Stimulated activated naive CD8-positive, alpha-beta T cell treated with anti-CD3 and anti-CD28 coated beads, Interleukin-15, Interleukin-2, amounts not matched to agents 100 ng/mL and 50 ng/mL, for 24 hours (primary cell): ENCODE data around the gene SPATA32.
A peak's percentile ranks its signal among the peaks of the same experiment; 100 is the strongest.

Source experiments
- H3K27ac Mint-ChIP-seq: one replicate; pipeline ENCODE4 v1.8.0; 2021; ENCODE audit warnings: mild to moderate bottlenecking, mixed read lengths
- H3K27me3 Mint-ChIP-seq: one replicate; pipeline ENCODE4 v1.8.0; 2021; ENCODE audit warnings: mixed read lengths
- H3K36me3 Mint-ChIP-seq: one replicate; pipeline ENCODE4 v1.8.0; 2021; ENCODE audit warnings: low read depth, mixed read lengths
- H3K4me1 Mint-ChIP-seq: one replicate; pipeline ENCODE4 v1.8.0; 2021; ENCODE audit warnings: low read depth, mixed read lengths
- H3K4me3 Mint-ChIP-seq: one replicate; pipeline ENCODE4 v1.8.0; 2021; ENCODE audit warnings: mild to moderate bottlenecking, mixed read lengths
- H3K9me3 Mint-ChIP-seq: one replicate; pipeline ENCODE4 v1.8.0; 2021; ENCODE audit warnings: mixed read lengths

The SPATA32 gene

DNA sequence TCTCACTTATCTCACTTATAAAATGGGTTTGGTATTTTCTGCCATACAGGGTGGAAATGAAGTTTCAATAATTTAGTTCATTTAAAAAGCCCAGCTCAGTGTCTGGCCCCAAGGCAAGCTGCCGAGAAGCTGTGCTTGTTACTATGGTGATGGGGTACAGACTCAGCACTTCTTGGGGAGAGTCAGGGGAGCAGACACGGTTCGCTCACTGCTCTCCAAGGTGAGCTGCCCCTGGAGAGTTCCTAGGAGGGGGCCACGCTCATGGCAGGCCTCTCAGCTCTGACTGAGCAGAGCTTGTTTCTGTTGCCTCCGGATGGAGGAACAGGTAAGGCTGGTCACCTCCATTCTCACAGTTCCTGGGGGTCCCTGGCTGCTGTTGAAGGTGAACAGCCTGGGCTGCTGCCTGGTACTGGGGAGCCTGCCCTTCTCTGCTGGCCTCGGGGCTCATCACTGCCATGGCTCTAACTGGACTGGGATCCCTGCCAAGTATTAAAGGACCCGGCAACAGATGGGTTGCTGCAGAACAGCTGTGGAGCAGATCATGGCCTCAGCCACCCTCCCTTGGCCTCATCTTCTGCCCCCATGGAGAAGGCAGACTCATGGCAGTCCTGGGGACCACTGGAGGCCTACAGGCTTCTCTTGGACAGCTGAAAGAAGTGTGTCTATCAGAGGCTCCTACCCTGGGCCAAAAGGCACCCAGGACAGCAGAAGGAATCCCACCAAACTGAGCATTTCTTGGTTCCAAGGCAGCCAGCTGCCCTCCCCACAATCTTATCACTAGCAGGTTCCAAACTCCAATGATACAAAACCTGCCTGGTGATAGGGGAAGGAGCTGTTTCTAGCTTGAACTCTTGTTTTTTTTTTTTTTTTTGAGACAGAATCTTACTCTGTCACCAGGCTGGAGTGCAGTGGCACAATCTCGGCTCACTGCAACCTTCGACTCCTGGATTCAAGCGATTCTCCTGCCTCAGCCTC lies 25.9 kb upstream of the SPATA32 start:
- Mint-ChIP-seq H3K27me3 (no peaks in the 10 kb centered on the region), H3K27ac (no peak overlapping the region), H3K4me3 (no peak overlapping the region), H3K9me3 (no peaks in the 10 kb centered on the region), H3K36me3 (peaks cover 76% of the 10 kb centered on the region), H3K4me1 (peaks cover 46% of the 10 kb centered on the region)

GRCh38 chr17:45286286-45286685 lies 24.4 kb upstream of the SPATA32 start:
- Mint-ChIP-seq H3K9me3 (no peaks in the 10 kb centered on the region), H3K27me3 (no peaks in the 10 kb centered on the region), H3K36me3 (peaks cover 75% of the 10 kb centered on the region), H3K4me3 (no peak overlapping the region), H3K4me1 (peaks cover 34% of the 10 kb centered on the region), H3K27ac (no peak overlapping the region)

DNA sequence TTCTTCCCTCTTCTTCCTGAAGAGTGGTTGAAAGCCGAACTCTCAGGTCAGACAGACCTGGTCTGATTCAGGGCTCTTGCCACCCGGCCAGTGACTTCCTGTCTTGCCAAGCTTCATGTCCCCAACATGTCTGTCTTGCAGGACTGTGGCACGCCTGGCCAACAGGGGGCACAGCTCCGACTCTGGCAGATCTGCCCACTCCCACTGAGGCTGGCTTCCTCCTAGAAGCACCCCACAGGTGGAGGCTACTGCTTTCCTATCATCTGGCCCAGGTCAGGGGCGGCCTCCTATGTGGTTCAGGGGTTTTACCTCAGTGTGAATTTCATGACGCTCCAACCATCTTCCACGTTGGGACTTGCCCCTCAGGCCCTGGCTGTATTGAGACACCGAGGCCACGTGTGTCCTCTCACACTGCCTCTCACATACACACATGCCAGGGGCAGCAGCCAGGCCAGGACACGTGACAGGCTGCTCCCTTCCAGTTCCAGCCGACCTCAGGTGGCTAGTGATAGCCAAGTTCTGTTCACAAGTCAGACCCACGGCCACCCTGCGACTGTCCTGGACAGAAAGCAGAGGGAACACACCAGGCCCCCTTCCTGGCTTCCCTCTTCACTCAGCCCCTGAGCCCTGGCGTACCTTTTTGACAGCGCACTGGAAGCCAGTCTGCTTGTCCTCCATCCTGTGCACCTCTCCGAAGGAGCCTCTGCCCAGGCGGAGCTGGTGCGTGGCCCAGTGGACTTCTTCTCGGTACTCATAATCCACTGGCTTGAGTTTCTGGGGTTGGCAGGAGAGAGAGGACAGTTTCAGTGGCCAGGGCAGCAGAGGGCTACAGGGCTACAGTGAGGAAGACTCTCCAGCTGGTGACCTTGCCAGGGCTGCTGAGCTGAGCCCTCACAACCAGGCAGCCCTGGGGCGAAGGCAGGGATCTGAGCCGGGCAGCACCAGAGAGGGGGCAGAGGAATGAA lies 22.6 kb upstream of the SPATA32 start:
- H3K27me3 Mint-ChIP-seq: no peaks in the 10 kb centered on the region
- no peak overlapping the region for H3K4me3 Mint-ChIP-seq

GRCh38 chr17:45283711-45284110 lies 21.8 kb upstream of the SPATA32 start:
- no peak overlapping the region for H3K4me3 Mint-ChIP-seq
- peak overlapping the region; percentile 63 for H3K27ac Mint-ChIP-seq
- H3K27me3 Mint-ChIP-seq: no peaks in the 10 kb centered on the region
- peaks cover 22% of the 10 kb centered on the region for H3K4me1 Mint-ChIP-seq
- peaks cover 69% of the 10 kb centered on the region for H3K36me3 Mint-ChIP-seq
- H3K9me3 Mint-ChIP-seq: no peaks in the 10 kb centered on the region

More for the DNA sequence above, 22.6 kb upstream of the SPATA32 start:
- H3K27ac Mint-ChIP-seq: peak overlapping the region; percentile 63
- H3K36me3 Mint-ChIP-seq: peaks cover 69% of the 10 kb centered on the region
- no peaks in the 10 kb centered on the region for H3K9me3 Mint-ChIP-seq
- peaks cover 22% of the 10 kb centered on the region for H3K4me1 Mint-ChIP-seq

DNA sequence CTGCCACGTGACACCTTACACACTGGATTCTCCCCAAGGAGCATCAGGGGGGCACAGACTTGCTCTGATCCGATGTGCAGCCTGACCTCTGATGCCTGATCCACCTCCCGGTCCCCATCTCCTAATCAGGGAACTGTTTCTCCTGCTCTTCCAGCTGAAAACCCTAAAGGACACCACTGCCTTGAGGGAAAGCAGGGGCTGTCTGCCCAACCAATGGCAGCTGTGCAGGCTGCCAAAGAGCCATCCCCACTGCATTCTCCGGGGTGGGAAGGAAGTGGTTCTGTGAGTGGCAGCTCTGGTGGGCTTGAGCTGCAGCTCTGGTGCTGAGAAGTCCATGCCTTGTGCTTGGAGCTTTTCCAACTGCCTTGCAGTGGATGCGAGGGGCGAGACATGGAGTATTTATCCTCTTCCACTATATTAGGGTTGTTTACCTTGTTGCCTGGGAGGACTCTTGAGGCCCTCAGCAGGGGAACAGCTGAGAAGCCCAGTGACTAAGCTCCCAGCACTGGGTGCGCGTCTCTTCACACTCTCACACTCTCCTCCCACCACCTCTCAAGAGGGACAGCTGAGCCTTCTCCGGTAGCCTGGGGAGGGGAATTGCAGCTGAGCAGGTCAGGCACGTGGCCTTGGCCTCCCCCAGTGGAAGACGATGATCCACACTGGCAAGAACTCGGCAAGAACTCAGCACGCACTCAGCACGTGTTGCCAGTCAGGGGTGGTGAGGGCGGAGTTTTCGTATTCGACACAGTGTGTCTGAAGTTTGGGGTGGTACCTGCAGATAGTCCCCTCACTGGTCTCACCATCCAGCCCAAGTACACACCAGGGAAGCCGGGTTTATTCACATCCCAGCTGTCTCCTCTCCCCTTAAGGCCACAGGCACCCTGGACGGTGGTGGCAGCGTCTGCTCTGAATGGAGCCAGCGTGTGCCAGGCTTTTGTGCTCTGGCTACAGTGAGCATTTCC lies 21.1 kb upstream of the SPATA32 start:
- Mint-ChIP-seq H3K36me3 (peaks cover 69% of the 10 kb centered on the region), H3K4me3 (no peak overlapping the region), H3K27ac (no peak overlapping the region), H3K27me3 (no peaks in the 10 kb centered on the region), H3K9me3 (no peaks in the 10 kb centered on the region), H3K4me1 (peaks cover 25% of the 10 kb centered on the region)

DNA sequence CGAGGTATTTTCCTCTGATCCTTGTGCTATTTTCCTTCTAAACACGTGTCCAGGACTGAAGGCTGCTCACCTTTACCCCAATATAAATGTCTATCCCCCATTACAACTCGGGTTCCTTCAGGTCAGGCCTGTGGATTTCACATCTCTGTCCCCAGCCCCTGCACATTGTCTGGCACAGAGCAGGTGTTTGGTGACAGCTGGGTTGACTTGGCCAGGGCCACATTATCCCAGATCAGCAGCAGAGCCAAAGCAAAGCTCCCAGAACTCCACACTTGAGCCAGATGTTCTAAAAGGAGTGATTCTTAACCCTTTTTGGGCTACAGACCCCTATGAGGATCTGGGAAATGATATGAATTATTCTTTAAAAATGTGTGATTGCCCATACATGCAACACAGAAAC lies 18.0 kb upstream of the SPATA32 start:
- peaks cover 61% of the 10 kb centered on the region for H3K36me3 Mint-ChIP-seq
- no peaks in the 10 kb centered on the region for H3K27me3 Mint-ChIP-seq
- no peaks in the 10 kb centered on the region for H3K9me3 Mint-ChIP-seq
- H3K4me1 Mint-ChIP-seq: peaks cover 29% of the 10 kb centered on the region
- peak overlapping the region; percentile 16 for H3K27ac Mint-ChIP-seq
- no peak overlapping the region for H3K4me3 Mint-ChIP-seq

GRCh38 chr17:45277992-45278391 lies 16.1 kb upstream of the SPATA32 start:
- Mint-ChIP-seq H3K36me3 (peaks cover 52% of the 10 kb centered on the region), H3K4me1 (peaks cover 18% of the 10 kb centered on the region)

DNA sequence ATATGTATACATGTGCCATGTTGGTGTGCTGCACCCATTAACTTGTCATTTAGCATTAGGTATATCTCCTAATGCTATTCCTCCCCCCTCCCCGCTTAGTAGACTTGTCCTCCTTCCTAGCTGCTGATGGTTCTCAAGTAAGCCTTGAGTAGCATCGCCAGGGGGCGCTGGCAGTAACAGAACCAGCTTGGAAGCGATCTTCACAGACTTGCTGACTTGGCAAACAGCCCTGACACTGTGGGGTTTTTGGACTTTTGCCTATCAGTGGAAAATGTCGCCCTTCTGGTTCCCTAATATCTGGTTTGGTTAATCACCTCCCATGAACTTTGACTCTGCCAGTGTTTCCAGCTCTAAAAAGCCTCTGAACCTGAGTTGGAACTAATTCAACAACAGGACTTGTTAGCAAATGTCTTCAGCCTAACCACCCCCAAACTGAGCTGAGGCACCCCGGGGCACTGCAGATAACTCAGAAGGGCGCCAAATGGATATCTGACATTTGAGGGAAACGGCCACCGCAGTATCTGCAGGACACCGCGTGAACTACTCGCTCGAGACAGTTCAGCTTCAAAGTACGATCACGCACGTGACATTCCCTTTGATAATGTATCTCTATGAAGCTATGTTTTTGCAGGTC lies 15.4 kb upstream of the SPATA32 start:
- no peaks in the 10 kb centered on the region for H3K27me3 Mint-ChIP-seq
- no peak overlapping the region for H3K4me3 Mint-ChIP-seq
- H3K9me3 Mint-ChIP-seq: no peaks in the 10 kb centered on the region
- peak overlapping the region; percentile 71 for H3K27ac Mint-ChIP-seq
- peaks cover 16% of the 10 kb centered on the region for H3K4me1 Mint-ChIP-seq
- peaks cover 52% of the 10 kb centered on the region for H3K36me3 Mint-ChIP-seq

More at GRCh38 chr17:45277992-45278391, 16.1 kb upstream of the SPATA32 start:
- Mint-ChIP-seq H3K27ac (peak overlapping the region; percentile 71), H3K4me3 (no peak overlapping the region), H3K9me3 (no peaks in the 10 kb centered on the region), H3K27me3 (no peaks in the 10 kb centered on the region)

DNA sequence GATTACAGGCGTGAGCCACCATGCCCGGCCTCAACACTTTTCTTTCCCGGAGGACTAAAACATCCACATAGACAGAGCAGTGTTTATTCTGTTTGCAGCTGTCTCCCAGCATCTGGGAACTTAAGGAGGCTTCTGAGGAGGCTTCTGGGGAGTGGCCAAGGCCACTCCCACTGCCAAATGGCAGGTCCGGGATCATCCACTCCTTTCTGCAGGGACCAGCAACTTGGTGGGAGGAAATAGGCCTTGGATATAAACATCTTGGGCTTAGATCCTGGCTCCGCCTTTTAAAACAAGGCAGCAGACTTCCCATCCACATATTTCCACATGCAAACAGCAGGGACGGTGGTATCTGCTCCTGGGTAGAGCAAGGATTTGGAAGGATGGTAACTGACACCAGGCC lies 14.1 kb upstream of the SPATA32 start:
- no peak overlapping the region for H3K27ac Mint-ChIP-seq
- H3K36me3 Mint-ChIP-seq: peaks cover 56% of the 10 kb centered on the region
- peaks cover 25% of the 10 kb centered on the region for H3K4me1 Mint-ChIP-seq
- H3K9me3 Mint-ChIP-seq: no peaks in the 10 kb centered on the region
- H3K4me3 Mint-ChIP-seq: no peak overlapping the region
- no peaks in the 10 kb centered on the region for H3K27me3 Mint-ChIP-seq

DNA sequence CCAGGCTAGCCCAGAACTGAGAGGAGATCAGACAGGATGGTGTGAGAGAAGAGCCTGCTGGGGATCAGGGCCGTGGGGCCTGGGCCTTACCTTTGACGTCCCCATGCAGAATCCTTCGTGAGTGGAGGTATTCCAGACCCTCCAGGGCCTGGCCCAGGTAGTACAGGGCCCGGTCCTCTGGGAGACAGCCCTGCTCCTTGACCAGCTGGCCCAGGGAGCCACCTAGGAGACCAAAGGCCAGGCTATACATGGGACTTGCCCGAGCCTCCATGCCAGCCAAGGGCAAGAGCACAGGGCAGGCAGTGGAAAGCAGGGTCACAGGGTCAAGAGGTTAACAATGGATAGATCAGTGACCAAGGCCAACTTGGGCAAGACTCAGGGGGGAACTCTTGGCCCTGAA lies 12.1 kb upstream of the SPATA32 start:
- Mint-ChIP-seq H3K4me3 (no peak overlapping the region), H3K27me3 (no peaks in the 10 kb centered on the region), H3K36me3 (peaks cover 58% of the 10 kb centered on the region), H3K9me3 (no peaks in the 10 kb centered on the region), H3K27ac (no peak overlapping the region), H3K4me1 (peaks cover 39% of the 10 kb centered on the region)

GRCh38 chr17:45273551-45273957 lies 11.7 kb upstream of the SPATA32 start:
- no peaks in the 10 kb centered on the region for H3K9me3 Mint-ChIP-seq
- no peak overlapping the region for H3K27ac Mint-ChIP-seq
- H3K27me3 Mint-ChIP-seq: no peaks in the 10 kb centered on the region
- H3K4me1 Mint-ChIP-seq: peaks cover 39% of the 10 kb centered on the region
- H3K36me3 Mint-ChIP-seq: peaks cover 60% of the 10 kb centered on the region
- H3K4me3 Mint-ChIP-seq: no peak overlapping the region

- Mint-ChIP-seq H3K9me3 (no peaks in the 10 kb centered on the region), H3K36me3 (peaks cover 68% of the 10 kb centered on the region), H3K27ac (no peak overlapping the region), H3K27me3 (no peaks in the 10 kb centered on the region), H3K4me1 (peaks cover 31% of the 10 kb centered on the region), H3K4me3 (no peak overlapping the region)
Measured at GRCh38 chr17:45271603-45272002, 9.7 kb upstream of the SPATA32 start.

DNA sequence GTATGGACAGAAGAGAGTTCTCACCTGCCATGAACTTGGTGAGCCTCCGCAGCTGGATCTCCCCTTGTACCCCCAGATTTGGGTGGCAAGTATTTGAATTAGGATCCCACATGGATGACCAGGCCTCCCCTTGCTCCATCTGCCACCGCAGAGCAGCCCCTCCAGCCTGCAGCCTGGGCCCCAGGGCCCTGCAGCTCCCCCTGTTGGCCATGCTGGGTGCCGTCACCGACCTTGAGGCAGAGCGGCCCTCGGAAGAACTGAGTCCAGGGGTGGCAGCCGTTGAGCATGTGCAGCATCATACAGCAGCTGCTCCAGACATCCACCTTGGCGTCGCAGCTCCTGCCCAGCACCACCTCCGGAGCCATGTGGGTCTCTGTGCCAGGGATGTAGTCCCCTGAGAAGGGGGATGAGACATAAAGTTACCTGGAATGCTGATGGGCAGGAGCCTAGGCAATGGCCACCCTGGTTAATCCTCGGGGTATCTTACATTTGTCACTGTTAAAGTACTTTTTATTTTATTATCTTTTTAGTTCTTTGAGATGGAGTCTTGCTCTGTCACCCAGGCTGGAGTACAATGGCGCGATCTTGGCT lies 9.0 kb upstream of the SPATA32 start:
- Mint-ChIP-seq H3K27me3 (no peaks in the 10 kb centered on the region), H3K4me1 (peaks cover 34% of the 10 kb centered on the region), H3K4me3 (no peak overlapping the region), H3K36me3 (peaks cover 72% of the 10 kb centered on the region), H3K9me3 (no peaks in the 10 kb centered on the region), H3K27ac (peak overlapping the region; percentile 76)
